Uterine smooth muscle cell (primary cell): ENCODE measurements around the gene ATP4A. TPM values are rescaled to one million over a fixed set of nuclear protein-coding genes. Genes with fewer than 3 reads are reported as not detected.

Experiments used
- total RNA-seq: library from RNA; depleted of rRNA; stranded (reverse); fragments of >200 nt; gene quantifications from 2 replicates; pipeline ENCODE4 v1.2.3, GENCODE V29; 2014

The ATP4A gene
- total RNA-seq, result not detected in 2 replicates

DNA sequence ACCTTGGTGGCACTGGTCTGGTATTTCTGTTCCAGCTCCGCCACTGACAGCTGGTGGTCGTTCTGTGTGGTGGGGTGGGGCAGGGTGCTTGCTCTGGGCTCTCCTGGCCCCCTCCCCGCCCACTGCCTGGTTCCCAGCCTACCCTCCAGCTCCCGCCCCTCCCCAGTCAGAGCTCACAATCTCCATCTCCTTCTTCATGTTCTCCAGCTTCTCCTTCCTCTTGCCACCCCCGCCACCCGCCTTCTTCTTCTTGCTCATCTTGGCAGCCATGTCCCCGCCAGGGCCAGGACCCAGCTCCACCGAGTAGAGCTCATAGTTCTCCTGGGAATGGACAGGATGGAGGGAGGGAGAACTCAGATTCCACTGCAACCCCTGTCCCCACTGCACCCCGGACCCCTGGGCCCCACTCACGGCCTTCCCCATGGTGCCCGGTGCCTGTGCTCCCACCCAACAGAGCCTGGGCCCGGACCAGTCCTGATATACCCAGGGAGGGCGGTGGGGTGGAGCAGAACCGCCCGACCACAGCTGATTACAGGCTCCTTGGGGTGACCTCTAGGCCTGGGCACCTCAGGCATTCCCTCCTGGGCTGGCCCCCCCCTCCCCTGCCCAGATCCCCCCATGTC is at the start of gene ATP4A:
TSS of gene ATP4A (minus strand) at position 452 of the 623 bp plus-strand sequence. CDS start at position 423, 29 bp downstream.

DNA sequence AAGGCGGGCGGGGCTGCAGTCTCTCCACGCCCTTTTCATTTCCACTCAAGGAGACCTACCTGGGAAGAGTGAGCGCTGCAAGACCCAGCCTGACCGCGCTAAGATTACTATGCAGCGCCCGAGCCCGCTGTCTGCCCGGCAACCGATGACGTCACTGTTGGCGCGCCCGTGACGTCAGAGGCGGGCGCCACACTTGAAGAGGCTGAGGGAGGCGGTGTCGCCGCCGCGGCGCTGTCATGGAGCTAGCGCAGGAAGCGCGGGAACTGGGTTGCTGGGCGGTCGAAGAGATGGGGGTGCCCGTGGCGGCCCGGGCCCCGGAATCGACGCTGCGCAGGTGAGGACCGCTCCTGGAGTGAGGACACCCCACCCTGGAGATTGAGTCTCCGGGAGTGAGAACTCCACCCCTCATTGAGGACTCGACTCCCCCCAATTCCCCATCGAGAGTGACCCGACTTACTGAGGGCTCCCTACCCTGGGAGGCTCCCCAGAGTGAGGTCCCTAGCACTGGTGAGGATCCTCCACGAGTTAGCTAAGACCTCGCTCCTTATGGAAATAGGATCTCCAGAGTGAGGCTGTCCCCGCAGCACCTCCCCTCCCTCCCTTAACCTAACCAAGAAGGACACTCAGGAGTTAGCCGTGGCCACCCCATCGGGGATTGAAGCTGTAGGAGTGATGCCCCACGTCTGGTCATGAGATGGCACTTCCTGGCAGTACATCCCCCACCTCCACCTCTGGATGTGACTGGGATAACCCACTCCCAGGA is 49.3 kb upstream of the ATP4A start, which contains the start of gene HAUS5:
TSS of gene HAUS5 (plus strand) at position 177 of the 763 bp plus-strand sequence. CDS start at position 237, 60 bp downstream.

GRCh38 chr19:35585848-35586247 is 22.4 kb upstream of the ATP4A start, which contains the start of gene PMIS2:
Gene PMIS2, plus strand, starts transcription at chr19:35586173. Its CDS starts 87 bp downstream, at chr19:35586260.

DNA sequence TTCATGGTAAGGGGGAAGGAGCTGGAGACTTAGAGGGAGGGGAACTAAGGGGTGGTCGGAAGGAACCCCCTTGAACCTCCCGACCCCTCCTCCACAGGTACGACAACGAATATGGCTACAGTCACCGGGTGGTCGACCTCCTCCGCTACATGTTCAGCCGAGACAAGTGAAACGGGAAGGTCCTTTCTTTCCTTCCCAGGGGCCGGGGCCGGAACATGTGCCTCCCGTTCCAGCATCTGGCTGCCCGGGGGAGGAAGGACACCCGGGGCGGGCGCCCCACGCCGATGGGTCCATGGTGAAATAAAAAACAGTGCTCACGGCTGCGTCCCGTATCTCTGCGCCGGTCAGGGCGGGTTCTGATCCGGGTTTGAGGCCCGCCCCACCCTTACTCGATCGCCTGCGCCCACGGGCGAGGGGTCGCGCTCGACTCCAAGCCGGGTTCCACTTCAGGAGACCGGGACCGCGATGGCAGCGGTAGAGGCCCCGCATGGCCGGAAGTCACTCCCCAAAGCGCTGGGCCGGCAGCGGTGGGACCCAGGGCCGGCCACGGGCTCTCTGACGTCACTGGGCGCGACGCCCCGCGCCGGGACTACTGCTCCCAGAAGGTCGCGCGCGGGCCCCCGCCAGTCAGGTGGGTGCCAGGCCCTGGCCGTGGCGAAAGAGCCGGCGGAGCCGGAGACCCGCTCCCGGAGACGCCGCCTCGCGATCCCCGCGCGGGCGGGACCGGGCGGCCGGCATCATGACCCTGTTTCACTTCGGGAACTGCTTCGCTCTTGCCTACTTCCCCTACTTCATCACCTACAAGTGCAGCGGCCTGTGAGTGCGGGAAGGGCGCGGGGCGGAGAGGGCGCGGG is 18.2 kb downstream of the ATP4A start, which contains the start of gene TMEM147:
TSS of gene TMEM147 (plus strand) at position 626 of the 854 bp plus-strand sequence. CDS start at position 740, 114 bp downstream.

GRCh38 chr19:35533201-35533821 is 30.1 kb downstream of the ATP4A start, which contains the start of gene GAPDHS:
Gene GAPDHS, plus strand, starts transcription at chr19:35533456. Its CDS starts 72 bp downstream, at chr19:35533528.

DNA sequence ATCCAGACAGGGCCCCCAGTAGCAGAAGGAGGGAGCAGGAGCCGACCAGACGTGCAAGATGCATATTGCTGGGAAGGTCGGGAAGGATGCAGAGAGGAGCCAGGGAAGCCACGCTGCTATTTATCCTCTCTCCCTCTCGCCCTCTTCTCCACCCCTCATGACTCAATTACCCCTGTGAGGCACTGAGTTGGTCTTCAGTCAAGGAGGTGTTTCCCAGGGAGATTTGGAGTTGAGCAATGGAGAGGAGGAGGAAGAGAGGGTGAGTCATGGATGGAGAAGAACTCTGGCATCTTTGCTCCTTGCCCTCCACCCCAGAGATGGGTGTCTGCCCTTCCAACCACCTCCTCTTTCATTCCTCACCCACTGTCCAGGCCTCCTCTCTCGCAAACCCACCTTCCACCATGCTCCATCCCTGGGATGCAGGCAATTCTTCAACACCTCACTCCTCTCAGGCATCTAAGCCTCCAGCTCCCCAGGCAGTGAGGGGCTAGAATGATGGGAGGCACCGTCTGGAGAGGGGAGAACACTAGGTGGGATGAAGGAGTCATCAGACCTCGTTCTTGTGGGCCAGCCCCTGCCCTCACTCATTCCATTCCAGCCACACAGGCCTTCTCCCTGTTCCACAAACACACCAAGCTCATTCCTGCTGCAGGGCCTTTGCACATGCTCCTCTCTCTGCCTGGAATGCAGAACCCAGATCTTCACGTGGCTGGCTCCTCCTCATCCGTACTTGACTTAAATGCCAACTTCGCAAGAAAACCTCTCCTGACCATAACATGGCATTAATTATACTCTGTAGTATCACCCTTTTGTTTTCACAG is 35.0 kb downstream of the ATP4A start, which contains the start of gene SBSN:
TSS of gene SBSN (minus strand) at position 94 of the 821 bp plus-strand sequence. CDS start at position 64, 30 bp downstream.

DNA sequence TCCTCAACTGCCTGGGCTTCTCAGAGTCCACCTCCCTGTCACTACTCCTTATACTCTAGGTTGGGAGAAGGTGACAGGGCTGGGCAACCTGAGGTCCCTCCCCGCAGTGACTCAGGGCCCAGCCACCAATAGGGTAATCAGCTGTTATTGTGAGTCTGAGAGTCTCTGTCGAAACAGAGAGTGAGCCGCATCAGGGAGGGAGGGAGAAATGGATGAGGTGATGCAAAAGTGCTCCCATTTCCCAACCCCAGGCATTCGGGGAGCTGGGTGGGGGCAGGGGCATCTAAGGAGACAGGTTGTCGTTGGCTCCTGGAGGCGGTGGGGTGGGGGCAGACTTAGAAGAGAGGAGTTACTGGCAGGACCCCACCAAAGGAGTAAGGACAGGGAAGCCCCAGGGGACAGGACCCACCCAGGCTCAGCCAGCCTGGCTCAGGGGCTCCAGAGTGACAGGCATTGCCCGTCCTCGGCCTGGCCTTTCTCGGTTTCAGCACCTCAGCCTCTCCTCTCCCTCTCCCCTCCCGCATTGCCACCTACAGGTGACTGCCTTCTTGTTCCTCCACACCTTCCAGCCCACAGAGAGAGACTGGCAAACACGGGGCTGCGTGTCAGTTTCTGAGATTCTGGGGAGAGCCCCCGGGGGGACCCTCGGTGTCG is 49.7 kb downstream of the ATP4A start, which contains the start of gene DMKN:
TSS of gene DMKN (minus strand) at position 22 of the 654 bp plus-strand sequence. CDS start 174 bp downstream, outside the sequence.

Other genes with a start within 250 kb of the ATP4A start
- 0.25 and 0.55 TPM in 2 replicates for gene CD22, start 234.5 kb downstream of the ATP4A start, total RNA-seq
- not detected in 2 replicates for gene FFAR1, start 215.8 kb downstream of the ATP4A start, total RNA-seq
- gene FFAR3, start 205.2 kb downstream of the ATP4A start, total RNA-seq, result not detected in 2 replicates
- gene GPR42, start 192.6 kb downstream of the ATP4A start, total RNA-seq, result not detected in 2 replicates
- gene FFAR2, start 115.4 kb downstream of the ATP4A start, total RNA-seq, result not detected in 2 replicates
- gene KRTDAP, start 73.2 kb downstream of the ATP4A start, total RNA-seq, result not detected in 2 replicates
- 14.1 and 21.9 TPM in 2 replicates for gene DMKN, start 50.0 kb downstream of the ATP4A start, total RNA-seq
- 1.7 and 4.5 TPM in 2 replicates for gene SBSN, start 35.3 kb downstream of the ATP4A start, total RNA-seq
- gene GAPDHS, start 30.2 kb downstream of the ATP4A start, total RNA-seq, result not detected in 2 replicates
- 80.7 and 104 TPM in 2 replicates for gene TMEM147, start 18.0 kb downstream of the ATP4A start, total RNA-seq
- gene PMIS2, start 22.5 kb upstream of the ATP4A start, total RNA-seq, result not detected in 2 replicates
- gene HAUS5, start 49.1 kb upstream of the ATP4A start, total RNA-seq, result 9.4 and 16.6 TPM in 2 replicates
- 41.0 and 49.0 TPM in 2 replicates for gene RBM42, start 65.4 kb upstream of the ATP4A start, total RNA-seq
- gene ETV2, start 78.1 kb upstream of the ATP4A start, total RNA-seq, result 0.11 and 0.50 TPM in 2 replicates
- gene COX6B1, start 84.7 kb upstream of the ATP4A start, total RNA-seq, result 324 and 362 TPM in 2 replicates
- not detected in 2 replicates for gene UPK1A, start 102.9 kb upstream of the ATP4A start, total RNA-seq
- not detected in 2 replicates for gene ZBTB32, start 140.9 kb upstream of the ATP4A start, total RNA-seq
- 7.5 TPM in 2 replicates for gene KMT2B, start 154.3 kb upstream of the ATP4A start, total RNA-seq
- gene IGFLR1, start 178.8 kb upstream of the ATP4A start, total RNA-seq, result 0.62 and 0.66 TPM in 2 replicates
- gene U2AF1L4, start 181.8 kb upstream of the ATP4A start, total RNA-seq, result 6.1 and 8.9 TPM in 2 replicates
- gene PSENEN, start 182.0 kb upstream of the ATP4A start, total RNA-seq, result 8.6 and 12.1 TPM in 2 replicates
- gene LIN37, start 184.9 kb upstream of the ATP4A start, total RNA-seq, result 12.2 and 16.5 TPM in 2 replicates
- gene HSPB6, start 193.4 kb upstream of the ATP4A start, total RNA-seq, result 49.6 and 161 TPM in 2 replicates
- 6.1 and 7.9 TPM in 2 replicates for gene PROSER3, start 194.5 kb upstream of the ATP4A start, total RNA-seq
- gene ARHGAP33, start 211.9 kb upstream of the ATP4A start, total RNA-seq, result 6.2 and 11.7 TPM in 2 replicates
- gene PRODH2, start 249.2 kb upstream of the ATP4A start, total RNA-seq, result not detected in 2 replicates